Measurements from ENCODE around the gene NT5DC2. TPM values are rescaled to one million over a fixed set of nuclear protein-coding genes. Genes with fewer than 3 reads are reported as not detected.

The NT5DC2 gene
- total RNA-seq, 2 experiments from 2014 or later: 118 to 144 TPM

DNA sequence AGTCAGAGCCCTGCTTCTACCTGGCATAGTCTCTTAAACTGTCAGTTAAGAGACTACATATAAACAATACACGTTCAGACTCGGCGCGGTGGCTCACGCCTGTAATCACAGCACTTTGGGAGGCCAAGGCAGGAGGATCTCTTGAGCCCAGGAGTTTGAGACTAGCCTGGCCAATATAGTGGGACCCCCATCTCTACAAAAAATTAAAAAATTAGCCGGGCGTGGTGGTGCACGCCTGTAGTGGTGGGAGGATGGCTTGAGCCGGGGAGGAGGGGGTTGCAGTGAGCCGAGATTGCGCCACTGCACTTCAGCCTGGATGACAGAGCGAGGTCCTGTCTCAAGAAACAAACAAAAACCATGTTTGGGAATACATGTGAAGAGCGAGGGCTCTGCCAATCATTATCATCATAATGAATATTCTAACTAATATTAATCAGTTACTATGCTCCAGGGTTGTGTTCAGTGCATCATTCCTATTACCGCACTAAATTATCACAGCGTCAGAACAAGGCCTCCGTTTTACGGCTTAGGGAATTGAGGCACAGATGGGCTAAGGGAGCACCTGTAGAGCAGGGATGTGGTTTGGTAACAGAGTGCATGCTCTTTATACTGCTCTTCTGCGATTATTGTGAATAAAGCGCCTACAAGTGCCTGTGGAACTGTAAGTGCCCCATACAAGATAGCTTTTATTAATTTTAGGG, 1.9 kb upstream of the NT5DC2 start:
- Histone ChIP-seq H2AFZ (ENCODE audit: low read length) (peak overlapping the region; percentile 34; the same call in 1 of the 2 replicates), H3K79me2 (ENCODE audit: insufficient read depth, low read depth, low read length) (peaks cover 43% of the 10 kb centered on the region), H4K20me1 (ENCODE audit: insufficient read depth, low read length) (peaks cover 13% of the 10 kb centered on the region; the same call in 1 of the 2 replicates), H3K4me2 (ENCODE audit: low read length) (peak overlapping the region; percentile 69), H3K9me2 (ENCODE audit: insufficient read depth, low read length) (no peaks in the 10 kb centered on the region), H3K36me3 (ENCODE audit: insufficient read depth, low read length) (peaks cover 18% of the 10 kb centered on the region), H3K9me3 (ENCODE audit: low read length) (no peaks in the 10 kb centered on the region), H3K27ac (ENCODE audit: low read depth, low read length, poor library complexity, severe bottlenecking) (peak overlapping the region; percentile 60), H3K4me1 (ENCODE audit: insufficient read depth, low read length, poor library complexity, severe bottlenecking) (peaks cover 57% of the 10 kb centered on the region), H3K4me3 (ENCODE audit: low read depth, low read length, poor library complexity, severe bottlenecking) (peak overlapping the region; percentile 13)
- intact Hi-C loops (cut with micrococcal nuclease; ENCODE audit: unreplicated experiment): loop anchor here (1.0 to 5.0 kb wide), 3 partner anchors 63 to 150 kb away; partner anchors contain the start of genes NISCH and PBRM1
- DNase-seq (ENCODE audit: low spot score): no peak
- POLR2A ChIA-PET: interaction anchor here (0.6 to 1.5 kb wide), 11 partner anchors 9 to 206 kb away, joined by 3 to 7 read pairs (median 3); no protein-coding TSS in a partner anchor
- BruUV-seq (replicated peaks): no TSS peak
- TF ChIP-seq EZH2phosphoT487 (IDR thresholded peaks at IDR 0.05; ENCODE audit: borderline replicate concordance, low read depth, low read length): no peak
- TF ChIP-seq, protein P1, sequence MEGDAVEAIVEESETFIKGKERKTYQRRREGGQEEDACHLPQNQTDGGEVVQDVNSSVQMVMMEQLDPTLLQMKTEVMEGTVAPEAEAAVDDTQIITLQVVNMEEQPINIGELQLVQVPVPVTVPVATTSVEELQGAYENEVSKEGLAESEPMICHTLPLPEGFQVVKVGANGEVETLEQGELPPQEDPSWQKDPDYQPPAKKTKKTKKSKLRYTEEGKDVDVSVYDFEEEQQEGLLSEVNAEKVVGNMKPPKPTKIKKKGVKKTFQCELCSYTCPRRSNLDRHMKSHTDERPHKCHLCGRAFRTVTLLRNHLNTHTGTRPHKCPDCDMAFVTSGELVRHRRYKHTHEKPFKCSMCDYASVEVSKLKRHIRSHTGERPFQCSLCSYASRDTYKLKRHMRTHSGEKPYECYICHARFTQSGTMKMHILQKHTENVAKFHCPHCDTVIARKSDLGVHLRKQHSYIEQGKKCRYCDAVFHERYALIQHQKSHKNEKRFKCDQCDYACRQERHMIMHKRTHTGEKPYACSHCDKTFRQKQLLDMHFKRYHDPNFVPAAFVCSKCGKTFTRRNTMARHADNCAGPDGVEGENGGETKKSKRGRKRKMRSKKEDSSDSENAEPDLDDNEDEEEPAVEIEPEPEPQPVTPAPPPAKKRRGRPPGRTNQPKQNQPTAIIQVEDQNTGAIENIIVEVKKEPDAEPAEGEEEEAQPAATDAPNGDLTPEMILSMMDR (conservative IDR thresholded peaks at IDR 0.05; ENCODE audit: low read length): no peak
- CTCF ChIA-PET (ENCODE audit: unreplicated experiment): interaction anchor here (0.5 to 0.9 kb wide), 3 partner anchors 16 to 524 kb away, joined by 3 to 5 read pairs (median 4); no protein-coding TSS in a partner anchor

DNA sequence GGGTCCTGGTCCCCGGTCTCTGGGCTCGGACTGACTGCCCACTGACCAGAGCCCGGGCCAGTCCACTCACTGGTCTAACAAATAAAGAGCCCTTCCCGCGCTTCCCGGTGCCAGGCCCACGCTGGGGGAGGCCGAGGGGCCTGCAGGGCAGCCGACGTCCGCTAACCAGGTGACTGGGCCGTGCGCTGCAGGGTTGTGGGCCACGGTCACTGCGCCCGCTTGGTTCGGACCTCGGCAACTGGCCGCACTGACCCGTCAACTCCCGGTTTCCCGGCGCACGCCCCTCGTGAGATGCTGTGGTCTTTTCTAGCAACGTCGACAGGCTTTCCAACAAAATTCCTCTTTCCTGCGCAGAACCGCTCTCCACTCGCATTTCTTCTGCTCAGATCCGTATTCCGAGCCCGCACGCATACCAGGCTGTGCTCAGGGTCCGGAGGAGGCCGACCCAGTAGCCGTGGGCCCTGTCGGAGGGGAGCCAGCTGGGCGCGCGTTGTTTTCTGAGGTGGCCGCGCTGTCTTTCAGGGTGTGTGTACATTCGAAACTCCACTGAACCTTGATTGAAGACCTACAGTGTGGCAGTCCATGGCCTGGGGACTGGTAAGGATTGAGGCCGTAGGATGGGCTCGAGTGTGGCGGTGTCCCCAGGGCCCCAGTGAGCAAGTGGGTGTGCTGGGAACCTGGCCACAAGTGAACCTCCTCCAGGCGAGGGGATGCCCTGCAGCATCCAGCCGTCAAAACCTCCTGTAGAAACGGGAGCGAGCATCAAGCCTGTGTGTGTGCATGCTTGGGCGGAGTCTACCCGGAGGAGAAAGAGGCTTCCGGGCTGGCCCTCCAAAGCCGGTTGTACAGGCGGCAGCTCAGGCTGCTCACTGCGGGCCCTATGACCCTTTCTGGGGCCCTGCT, 875 bp upstream of the NT5DC2 start:
- H4K20me1 ChIP-seq (ENCODE audit: insufficient read depth, low read length): 0 out of 2 replicates have a peak, but pooled peaks cover 13% of the 10 kb centered on the region
- TF ChIP-seq EZH2phosphoT487 (IDR thresholded peaks at IDR 0.05; ENCODE audit: borderline replicate concordance, low read depth, low read length): no peak
- TF ChIP-seq, protein P1 (conservative IDR thresholded peaks at IDR 0.05; ENCODE audit: low read length): no peak
- DNase-seq (ENCODE audit: low spot score): peak; percentile 64
- H3K4me2 ChIP-seq (ENCODE audit: low read length): peak overlapping the region; percentile 69
- H3K9me3 ChIP-seq (ENCODE audit: low read length): no peaks in the 10 kb centered on the region
- peaks cover 9% of the 10 kb centered on the region for H3K36me3 ChIP-seq (ENCODE audit: insufficient read depth, low read length)
- H3K79me2 ChIP-seq (ENCODE audit: insufficient read depth, low read depth, low read length): peaks cover 36% of the 10 kb centered on the region
- H3K4me1 ChIP-seq (ENCODE audit: insufficient read depth, low read length, poor library complexity, severe bottlenecking): peaks cover 57% of the 10 kb centered on the region
- ChIA-PET POLR2A (interaction anchor here (0.9 kb wide), 1 partner anchor 12 kb away, joined by 3 read pairs; no protein-coding TSS in a partner anchor), CTCF (ENCODE audit: unreplicated experiment) (no interaction called here)
- H3K4me3 ChIP-seq (ENCODE audit: low read depth, low read length, poor library complexity, severe bottlenecking): peak overlapping the region; percentile 68
- intact Hi-C loops (cut with micrococcal nuclease; ENCODE audit: unreplicated experiment): loop anchor here (5.0 kb wide), 2 partner anchors 62 to 77 kb away; partner anchors contain the start of gene NISCH
- H3K27ac ChIP-seq (ENCODE audit: low read depth, low read length, poor library complexity, severe bottlenecking): peak overlapping the region; percentile 60
- H2AFZ ChIP-seq (ENCODE audit: low read length): peak overlapping the region; percentile 79; the same call in 1 of the 2 replicates
- H3K9me2 ChIP-seq (ENCODE audit: insufficient read depth, low read length): no peaks in the 10 kb centered on the region
- no TSS peak for BruUV-seq (replicated peaks)

Data from OCI-LY7 (cell line).